Hematopoietic multipotent progenitor cell (in vitro differentiated cells): ENCODE data around the gene POU2AF3. TPM values are rescaled to one million over a fixed set of nuclear protein-coding genes. Genes with fewer than 3 reads are reported as not detected.
"Not testable (repeated sequence)": the region's sequence is repeated elsewhere in the genome, so short reads cannot be mapped to it uniquely, and the experiment has no call there.

Experiments used
- DNase-seq, 3 donors: peaks; one replicate each; pipeline ENCODE4 v3.0.0-alpha.2; 2011 to 2015; ENCODE audit warnings: low read depth in 2 of 3, low spot score in 2 of 3
- total RNA-seq: library from RNA; depleted of rRNA; stranded (reverse); fragments of >200 nt; gene quantifications from one replicate; pipeline ENCODE4 v1.2.3, GENCODE V29; 2012

The POU2AF3 gene
- total RNA-seq, 1 donor: not detected

GRCh38 chr11:111299101-111300026 is 1.0 kb downstream of the POU2AF3 start:
- peak in 2 of 3 donors; percentile 8 for DNase-seq

- no peak for DNase-seq
Observed at GRCh38 chr11:111300569-111300968, 2.2 kb downstream of the POU2AF3 start.

GRCh38 chr11:111301004-111301841 is 2.9 kb downstream of the POU2AF3 start:
- no peak for DNase-seq

GRCh38 chr11:111301842-111302118 is 3.4 kb downstream of the POU2AF3 start:
- DNase-seq: no peak

GRCh38 chr11:111302298-111302697 is 4.0 kb downstream of the POU2AF3 start:
- DNase-seq: no peak

GRCh38 chr11:111303461-111303860 is 5.1 kb downstream of the POU2AF3 start:
- DNase-seq: no peak

- DNase-seq: no peak
Observed at GRCh38 chr11:111305162-111305802, 6.9 kb downstream of the POU2AF3 start.

GRCh38 chr11:111305876-111306275 is 7.5 kb downstream of the POU2AF3 start:
- peak in 1 of 3 donors; percentile 47 for DNase-seq

GRCh38 chr11:111306321-111306720 is 8.0 kb downstream of the POU2AF3 start:
- no peak for DNase-seq

GRCh38 chr11:111307472-111308108 is 9.2 kb downstream of the POU2AF3 start:
- DNase-seq: no peak

- no peak for DNase-seq
Observed at GRCh38 chr11:111308140-111308539, 9.8 kb downstream of the POU2AF3 start.

- no peak for DNase-seq
Observed at GRCh38 chr11:111309215-111309915, 11.0 kb downstream of the POU2AF3 start.

GRCh38 chr11:111310088-111310487 is 11.7 kb downstream of the POU2AF3 start:
- no peak for DNase-seq

GRCh38 chr11:111310723-111311122 is 12.4 kb downstream of the POU2AF3 start:
- DNase-seq: no peak

- no peak for DNase-seq
Observed at GRCh38 chr11:111312076-111312475, 13.7 kb downstream of the POU2AF3 start.

GRCh38 chr11:111319296-111319695 is 20.9 kb downstream of the POU2AF3 start:
- DNase-seq: no peak

- DNase-seq: not testable (repeated sequence)
Observed at GRCh38 chr11:111320199-111320598, 21.9 kb downstream of the POU2AF3 start.

- DNase-seq: no peak
Observed at GRCh38 chr11:111320728-111321568, 22.6 kb downstream of the POU2AF3 start.

GRCh38 chr11:111322534-111322933 is 24.2 kb downstream of the POU2AF3 start:
- DNase-seq: no peak
